A549 (cell line): ENCODE results near the gene SARM1. TPM values are rescaled to one million over a fixed set of nuclear protein-coding genes. Genes with fewer than 3 reads are reported as not detected.

Experiments
- ATAC-seq, 2 experiments: fragments of 200-7000 bp in 1 of 2; fragments of >200 bp in 1 of 2; cut with Nextera tagmentation in 1 of 2; cut with Tn5 transposase in 1 of 2; 3 replicates each; pipeline versions ENCODE4 v1.8.0 to v1.9.1; 2018 to 2020; ENCODE audit warnings: mild to moderate bottlenecking in 1 of 2, moderate library complexity in 1 of 2
- CTCF ChIA-PET: fragments of 300-600 bp; sonication (Branson Sonifier 250); formaldehyde crosslinking; extraction: SDS; loops from one replicate; lab custom pipeline; 2021; ENCODE audit warnings: antibody characterized with exemption, inconsistent platforms; lab: Yijun Ruan, JAX
- POLR2A ChIA-PET: fragments of 350-600 bp; formaldehyde crosslinking; extraction: SDS; loops from one replicate; lab custom pipeline; 2021; ENCODE audit warnings: antibody characterized with exemption, inconsistent platforms; lab: Yijun Ruan, JAX
- DNase-seq, 2 experiments: peaks; one replicate each; pipeline versions ENCODE4 v3.0.0 to v3.0.0-alpha.2; 2011 to 2016; ENCODE audit warnings: low read depth in 1 of 2, low spot score in 1 of 2
- FAIRE-seq: peaks from 2 replicates; lab custom pipeline; 2011; peaks lifted over from hg19 to GRCh38; lab: Jason Lieb, UNC
- H3K27ac ChIP-seq, 2 experiments: fragments of >200 bp; sonication (Bioruptor Twin); formaldehyde crosslinking; 3 replicates each; pipeline ENCODE4 v1.5.1; 2016 to 2017
- H3K4me1 ChIP-seq: fragments of >200 bp; sonication (Bioruptor Twin); formaldehyde crosslinking; 3 replicates; pipeline ENCODE4 v1.6.1; 2016
- H3K4me2 ChIP-seq: fragments of >200 bp; sonication (Bioruptor Twin); formaldehyde crosslinking; 3 replicates; pipeline ENCODE4 v1.6.1; 2016
- H3K4me3 ChIP-seq: fragments of >200 bp; sonication (Bioruptor Twin); formaldehyde crosslinking; 3 replicates; pipeline ENCODE4 v1.5.1; 2016
- H3K9me3 ChIP-seq: fragments of >200 bp; sonication (Bioruptor Twin); formaldehyde crosslinking; 3 replicates; pipeline ENCODE4 v1.6.1; 2016
- BHLHE40 ChIP-seq: IDR thresholded peaks from 2 replicates; pipeline ENCODE4 v1.6.1; 2012; ENCODE audit warnings: low read depth, low read length, inconsistent platforms
- CBX2 ChIP-seq: fragments of 200-600 bp; sonication (generic); IDR thresholded peaks from 2 replicates; pipeline ENCODE4 v1.6.1; 2016; ENCODE audit warnings: low read depth, mild to moderate bottlenecking, borderline replicate concordance
- CBX8 ChIP-seq: fragments of 200-600 bp; sonication (generic); IDR thresholded peaks from 2 replicates; pipeline ENCODE4 v1.6.1; 2016
- EP300 ChIP-seq, 2 experiments: fragments of >200 bp; sonication (Bioruptor Twin); formaldehyde crosslinking; IDR thresholded peaks; 2 replicates in 1 of 2; 3 replicates in 1 of 2; pipeline ENCODE4 v1.6.1; 2016 to 2017
- ESRRA ChIP-seq: fragments of 150-350 bp; IDR thresholded peaks from 2 replicates; pipeline ENCODE4 v1.6.1; 2014; ENCODE audit warnings: mild to moderate bottlenecking, low read length, borderline replicate concordance
- FOXS1 ChIP-seq: fragments of 250-450 bp; sonication (Bioruptor Pico); IDR thresholded peaks from 2 replicates; pipeline ENCODE4 v1.5.0; 2020; ENCODE audit warnings: mild to moderate bottlenecking, moderate library complexity
- GATA3 ChIP-seq: IDR thresholded peaks from 2 replicates; pipeline ENCODE4 v1.6.1; 2012; ENCODE audit warnings: borderline replicate concordance
- HDAC2 ChIP-seq: fragments of 200-600 bp; sonication (generic); IDR thresholded peaks from 2 replicates; pipeline ENCODE4 v1.6.1; 2016
- HOXA7 ChIP-seq: fragments of 250-450 bp; sonication (Bioruptor Pico); IDR thresholded peaks from 2 replicates; pipeline ENCODE4 v1.5.0; 2020; ENCODE audit warnings: mild to moderate bottlenecking, moderate library complexity
- HOXB13 ChIP-seq: fragments of 250-450 bp; sonication (Bioruptor Pico); IDR thresholded peaks from 2 replicates; pipeline ENCODE4 v1.5.0; 2020; ENCODE audit warnings: low read depth, mild to moderate bottlenecking, moderate library complexity
- JUN ChIP-seq, 2 experiments: fragments of >200 bp; sonication (Bioruptor Twin); formaldehyde crosslinking; IDR thresholded peaks; 2 replicates in 1 of 2; 3 replicates in 1 of 2; pipeline ENCODE4 v1.6.1; 2016 to 2017
- NR3C1 ChIP-seq: fragments of >200 bp; sonication (Bioruptor Twin); formaldehyde crosslinking; IDR thresholded peaks from 3 replicates; pipeline ENCODE4 v1.6.1; 2017
- PHF8 ChIP-seq: fragments of 200-600 bp; sonication (generic); IDR thresholded peaks from 2 replicates; pipeline ENCODE4 v1.6.1; 2016; ENCODE audit warnings: low read depth, mild to moderate bottlenecking, antibody characterized with exemption, moderate library complexity, borderline replicate concordance
- POLR2A ChIP-seq: IDR thresholded peaks from 2 replicates; pipeline ENCODE4 v1.6.1; 2012; ENCODE audit warnings: mild to moderate bottlenecking, low read length
- POLR2AphosphoS2 ChIP-seq: conservative IDR thresholded peaks from 2 replicates; pipeline ENCODE4 v1.6.1; 2012; ENCODE audit warnings: low read length, improper control_type of control experiment, inconsistent platforms
- RAD21 ChIP-seq, 2 experiments: fragments of >200 bp in 1 of 2; sonication (Bioruptor Twin) in 1 of 2; formaldehyde crosslinking in 1 of 2; IDR thresholded peaks in 1 of 2; conservative IDR thresholded peaks in 1 of 2; 2 replicates in 1 of 2; 3 replicates in 1 of 2; pipeline ENCODE4 v1.6.1; 2012 to 2018; ENCODE audit warnings: inconsistent platforms in 1 of 2
- RARB ChIP-seq: fragments of 250-450 bp; sonication (Bioruptor Pico); IDR thresholded peaks from 2 replicates; pipeline ENCODE4 v1.8.0; 2021; ENCODE audit warnings: mild to moderate bottlenecking, moderate library complexity
- RFX5 ChIP-seq: fragments of 450-650 bp; IDR thresholded peaks from 2 replicates; pipeline ENCODE4 v1.7.1; 2014; ENCODE audit warnings: antibody characterized with exemption, mild to moderate bottlenecking, moderate library complexity
- SMC3 ChIP-seq: fragments of >200 bp; sonication (Bioruptor Twin); formaldehyde crosslinking; IDR thresholded peaks from 3 replicates; pipeline ENCODE4 v1.6.1; 2018; ENCODE audit warnings: inconsistent platforms
- ZFP36 ChIP-seq: fragments of 450-650 bp; IDR thresholded peaks from 2 replicates; pipeline ENCODE4 v1.6.1; 2014; ENCODE audit warnings: borderline replicate concordance; ENCODE audit not compliant: partially characterized antibody
- WGBS: methylation state at CpG from one replicate; pipeline ENCODE4 v1.1.6; 2017; ENCODE audit errors: missing lambda C conversion rate; 5-methylcytosine and 5-hydroxymethylcytosine counted together
- polyA plus RNA-seq, 4 experiments: library from polyadenylated mRNA; depleted of rRNA in 3 of 4; stranded (reverse); fragments of >200 nt; fragmentation: RNase III in 1 of 4; extraction: RNeasy Plus Mini Kit Qiagen cat#74134 plus additional on column Dnase treatment in 1 of 4; gene quantifications; 2 replicates in 3 of 4; 3 replicates in 1 of 4; pipeline ENCODE4 v1.2.3, GENCODE V29; 2011 to 2017
- TF ChIP-seq, protein P1 (sequence below): fragments of >200 bp; sonication (Bioruptor Twin); formaldehyde crosslinking; IDR thresholded peaks from 3 replicates; pipeline ENCODE4 v1.6.1; 2016
- TF ChIP-seq, protein P2 (sequence below): fragments of 250-450 bp; sonication (Bioruptor Pico); IDR thresholded peaks from 2 replicates; pipeline ENCODE4 v1.5.0; 2020; ENCODE audit warnings: low read depth, mild to moderate bottlenecking, moderate library complexity
- TF ChIP-seq, protein P3 (sequence below): fragments of >200 bp; sonication (Bioruptor Twin); formaldehyde crosslinking; IDR thresholded peaks from 2 replicates; pipeline ENCODE4 v1.6.1; 2016

SARM1 gene
- polyA plus RNA-seq, 2 of the 4 experiments (the other 2 are of a cell fraction) = 4.0 to 6.9 TPM

DNA sequence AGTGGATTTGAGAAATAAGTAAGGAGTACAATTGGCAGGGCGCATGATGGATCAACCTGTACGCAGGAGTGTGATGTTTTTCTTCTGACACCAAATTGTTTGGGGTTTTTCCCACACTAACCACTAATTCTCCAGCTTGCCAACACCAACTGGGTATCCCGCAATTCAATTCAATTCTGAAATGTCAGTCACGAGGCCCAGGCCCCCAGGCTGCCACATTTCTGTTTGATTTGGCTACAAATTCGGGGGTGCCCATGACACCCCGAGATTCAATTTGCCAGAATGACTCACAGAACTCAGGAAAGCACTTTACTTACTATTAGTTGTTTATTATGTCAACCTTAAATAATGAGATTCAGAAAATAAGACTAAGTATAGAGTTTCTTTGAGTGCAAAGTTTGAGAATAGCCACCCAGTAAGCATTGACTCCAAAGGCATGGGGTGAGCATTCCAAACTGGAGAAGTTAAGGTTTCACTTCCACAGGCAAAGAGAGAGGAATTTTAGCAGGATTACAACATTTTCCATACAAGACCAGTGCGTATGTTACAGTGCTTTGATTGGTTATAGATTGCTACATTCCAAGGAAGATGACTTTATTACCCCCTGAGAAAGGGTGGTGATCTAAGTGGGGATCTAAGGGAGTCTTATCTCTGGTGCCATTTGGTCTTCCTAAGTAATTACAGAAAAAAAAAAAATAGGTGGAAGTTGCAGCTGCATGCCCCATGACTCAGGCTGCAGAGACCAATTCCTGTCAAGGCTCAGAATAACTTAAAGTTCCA lies 23.0 kb downstream of the SARM1 start:
- no peaks in the 10 kb centered on the region for H3K9me3 ChIP-seq
- ATAC-seq (no peak), FAIRE-seq (no peak), DNase-seq (no peak)
- TF ChIP-seq FOXS1 (CRISPR knock-in tag) = no peak
- TF ChIP-seq RFX5 = no peak
- TF ChIP-seq, protein P1, sequence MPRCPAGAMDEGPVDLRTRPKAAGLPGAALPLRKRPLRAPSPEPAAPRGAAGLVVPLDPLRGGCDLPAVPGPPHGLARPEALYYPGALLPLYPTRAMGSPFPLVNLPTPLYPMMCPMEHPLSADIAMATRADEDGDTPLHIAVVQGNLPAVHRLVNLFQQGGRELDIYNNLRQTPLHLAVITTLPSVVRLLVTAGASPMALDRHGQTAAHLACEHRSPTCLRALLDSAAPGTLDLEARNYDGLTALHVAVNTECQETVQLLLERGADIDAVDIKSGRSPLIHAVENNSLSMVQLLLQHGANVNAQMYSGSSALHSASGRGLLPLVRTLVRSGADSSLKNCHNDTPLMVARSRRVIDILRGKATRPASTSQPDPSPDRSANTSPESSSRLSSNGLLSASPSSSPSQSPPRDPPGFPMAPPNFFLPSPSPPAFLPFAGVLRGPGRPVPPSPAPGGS = no peak
- TF ChIP-seq POLR2A = no peak
- no peak for TF ChIP-seq CBX8
- no peak for TF ChIP-seq SMC3
- TF ChIP-seq RARB (CRISPR knock-in tag) = no peak
- TF ChIP-seq HOXA7 (CRISPR knock-in tag) = no peak
- no peak for TF ChIP-seq CBX2
- no peak for TF ChIP-seq GATA3
- TF ChIP-seq HDAC2 = no peak
- TF ChIP-seq BHLHE40 = no peak
- TF ChIP-seq EP300 (IDR thresholded peaks at IDR 0.05) = no peak
- TF ChIP-seq RAD21 (conservative IDR thresholded peaks at IDR 0.05 in 1 of 2, IDR thresholded peaks at IDR 0.05 in 1 of 2) = no peak
- no peak for TF ChIP-seq HOXB13 (CRISPR knock-in tag)
- TF ChIP-seq NR3C1 = no peak
- no peak for TF ChIP-seq ESRRA
- TF ChIP-seq, protein P2, sequence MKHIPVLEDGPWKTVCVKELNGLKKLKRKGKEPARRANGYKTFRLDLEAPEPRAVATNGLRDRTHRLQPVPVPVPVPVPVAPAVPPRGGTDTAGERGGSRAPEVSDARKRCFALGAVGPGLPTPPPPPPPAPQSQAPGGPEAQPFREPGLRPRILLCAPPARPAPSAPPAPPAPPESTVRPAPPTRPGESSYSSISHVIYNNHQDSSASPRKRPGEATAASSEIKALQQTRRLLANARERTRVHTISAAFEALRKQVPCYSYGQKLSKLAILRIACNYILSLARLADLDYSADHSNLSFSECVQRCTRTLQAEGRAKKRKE (CRISPR knock-in tag) = no peak
- no peak for TF ChIP-seq ZFP36
- TF ChIP-seq JUN (IDR thresholded peaks at IDR 0.05) = no peak
- ChIA-PET POLR2A (interaction anchor here (1.5 kb wide), 1 partner anchor 37 kb away, joined by 6 read pairs; the partner anchor contains the start of gene POLDIP2), CTCF (interaction anchor here (0.6 to 3.0 kb wide), 6 partner anchors 11 to 177 kb away, joined by 3 to 12 read pairs (median 4); partner anchors contain the start of gene PIGS)
- peaks cover 14% of the 10 kb centered on the region for H3K4me1 ChIP-seq
- no peak overlapping the region for H3K4me2 ChIP-seq
- H3K27ac ChIP-seq = no peak overlapping the region
- no peak overlapping the region for H3K4me3 ChIP-seq
- WGBS = 55% methylated on average over 7 of the region's 7 CpGs

DNA sequence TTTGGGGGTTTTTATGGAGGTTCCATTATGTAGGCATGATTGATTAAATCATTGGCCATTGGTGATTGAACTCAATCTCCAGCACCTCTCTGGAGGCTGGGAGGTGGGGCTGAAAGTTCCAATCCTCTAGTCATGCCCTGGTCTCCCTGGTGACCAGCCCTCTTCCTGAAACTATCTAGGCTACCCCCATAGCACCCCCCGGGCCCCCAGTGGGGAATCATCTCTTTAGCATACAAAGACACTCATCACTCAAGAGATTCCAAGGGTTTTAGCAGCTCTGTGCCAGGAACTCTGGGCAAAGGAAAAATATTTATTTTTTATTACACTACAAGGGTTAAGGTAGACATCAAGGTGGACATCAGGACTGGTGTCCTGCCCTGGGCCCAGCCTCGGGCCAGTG lies 23.9 kb downstream of the SARM1 start:
- no peaks in the 10 kb centered on the region for H3K9me3 ChIP-seq
- TF ChIP-seq POLR2A = no peak
- no peak overlapping the region for H3K4me3 ChIP-seq
- ChIA-PET CTCF (interaction anchor here (0.6 to 3.0 kb wide), 6 partner anchors 10 to 176 kb away, joined by 3 to 12 read pairs (median 4); partner anchors contain the start of genes PIGS and SLC46A1), POLR2A (interaction anchor here (1.5 kb wide), 1 partner anchor 38 kb away, joined by 6 read pairs; the partner anchor contains the start of gene POLDIP2)
- H3K4me1 ChIP-seq = peaks cover 14% of the 10 kb centered on the region
- ATAC-seq (no peak), FAIRE-seq (no peak), DNase-seq (no peak)
- H3K4me2 ChIP-seq = no peak overlapping the region
- 75% methylated on average over 1 of the region's 2 CpGs for WGBS
- H3K27ac ChIP-seq = no peak overlapping the region

DNA sequence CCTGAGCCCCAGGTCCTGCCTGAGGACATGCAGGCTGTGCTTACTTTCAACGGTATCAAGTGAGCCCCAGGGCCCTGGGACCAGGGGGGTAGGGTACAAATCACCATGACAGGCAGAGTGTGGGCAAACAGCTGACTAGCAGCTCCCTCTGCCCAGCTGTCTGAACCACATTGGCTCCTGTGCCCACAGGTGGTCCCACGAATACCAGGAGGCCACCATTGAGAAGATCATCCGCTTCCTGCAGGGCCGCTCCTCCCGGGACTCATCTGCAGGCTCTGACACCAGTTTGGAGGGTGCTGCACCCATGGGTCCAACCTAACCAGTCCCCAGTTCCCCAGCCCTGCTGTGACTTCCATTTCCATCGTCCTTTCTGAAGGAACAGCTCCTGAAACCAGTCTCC lies 24.5 kb downstream of the SARM1 start:
- POLR2A ChIA-PET = interaction anchor here (1.5 kb wide), 1 partner anchor 38 kb away, joined by 6 read pairs; the partner anchor contains the start of gene POLDIP2
- Histone ChIP-seq H3K4me3 (no peak overlapping the region), H3K27ac (no peak overlapping the region), H3K4me2 (no peak overlapping the region), H3K9me3 (no peaks in the 10 kb centered on the region), H3K4me1 (peaks cover 14% of the 10 kb centered on the region)
- CTCF ChIA-PET = interaction anchor here (1.2 to 3.0 kb wide), 4 partner anchors 10 to 20 kb away, joined by 4 to 12 read pairs (median 5); partner anchors contain the start of gene SLC46A1
- FAIRE-seq = no peak
- 0 out of 2 replicates have a peak, but pooled peaks have one; percentile 55 for TF ChIP-seq POLR2AphosphoS2
- no peak for TF ChIP-seq PHF8
- TF ChIP-seq HOXB13 (CRISPR knock-in tag) = no peak
- TF ChIP-seq, protein P3, sequence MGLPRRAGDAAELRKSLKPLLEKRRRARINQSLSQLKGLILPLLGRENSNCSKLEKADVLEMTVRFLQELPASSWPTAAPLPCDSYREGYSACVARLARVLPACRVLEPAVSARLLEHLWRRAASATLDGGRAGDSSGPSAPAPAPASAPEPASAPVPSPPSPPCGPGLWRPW = no peak
- TF ChIP-seq ESRRA = no peak
- no peak for TF ChIP-seq NR3C1
- ATAC-seq = no peak
- 83% methylated on average over 6 of the region's 6 CpGs for WGBS
- DNase-seq = no peak
